Activated T-cell treated with anti-CD3 and anti-CD28 coated beads, Interleukin-2, amount 50 U/mL, for 1 hour (primary cell): Measurements from ENCODE around the gene DCDC2.

ENCODE experiments used
- DNase-seq: peaks from one replicate; pipeline ENCODE4 v3.0.0-alpha.2; 2020

Gene DCDC2

GRCh38 chr6:24140591-24140990 lies 217.3 kb downstream of the DCDC2 start:
- DNase-seq: no peak

GRCh38 chr6:24139639-24140038 lies 218.2 kb downstream of the DCDC2 start:
- DNase-seq: no peak

- DNase-seq: no peak
These were observed 218.8 kb downstream of the DCDC2 start for GRCh38 chr6:24139080-24139479.

GRCh38 chr6:24131751-24132150 lies 226.1 kb downstream of the DCDC2 start:
- no peak for DNase-seq

- DNase-seq: no peak
These were observed 230.5 kb downstream of the DCDC2 start for GRCh38 chr6:24127316-24127715.

- no peak for DNase-seq
These were observed 231.2 kb downstream of the DCDC2 start for GRCh38 chr6:24126586-24127192.

GRCh38 chr6:24125980-24126379 lies 231.9 kb downstream of the DCDC2 start, which contains the start of gene NRSN1:
TSS of gene NRSN1 (plus strand) at chr6:24126215. CDS start at chr6:24134328, 8,113 bp downstream.
- no peak for DNase-seq

GRCh38 chr6:24122139-24122538 lies 235.7 kb downstream of the DCDC2 start:
- DNase-seq: no peak
